Activated CD4-positive, alpha-beta T cell treated with anti-CD3 and anti-CD28 coated beads, Interleukin-2, amount 50 U/mL, for 48 hours (primary cell): ENCODE data around the gene SOS2.
"Not testable (repeated sequence)": the region's sequence is repeated elsewhere in the genome, so short reads cannot be mapped to it uniquely, and the experiment has no call there.

Experiments used
- DNase-seq, 2 experiments: peaks; one replicate each; pipeline ENCODE4 v3.0.0-alpha.2; 2020

Gene SOS2

GRCh38 chr14:50225067-50225973 is 6.1 kb downstream of the SOS2 start:
- DNase-seq: no peak

- DNase-seq: no peak
These were observed 9.2 kb downstream of the SOS2 start for GRCh38 chr14:50222055-50222613.

GRCh38 chr14:50218501-50218900 is 12.9 kb downstream of the SOS2 start:
- DNase-seq: no peak

GRCh38 chr14:50215416-50215815 is 16.0 kb downstream of the SOS2 start:
- no peak for DNase-seq

GRCh38 chr14:50213795-50214194 is 17.6 kb downstream of the SOS2 start:
- DNase-seq: no peak

- DNase-seq: no peak
These were observed 18.7 kb downstream of the SOS2 start for GRCh38 chr14:50212726-50213125.

- no peak for DNase-seq
These were observed 21.3 kb downstream of the SOS2 start for GRCh38 chr14:50210074-50210473.

GRCh38 chr14:50198499-50198898 is 32.9 kb downstream of the SOS2 start:
- DNase-seq: no peak

- DNase-seq: no peak
These were observed 39.9 kb downstream of the SOS2 start for GRCh38 chr14:50191499-50191898.

GRCh38 chr14:50186107-50186506 is 45.3 kb downstream of the SOS2 start:
- no peak for DNase-seq

- no peak for DNase-seq
These were observed 57.5 kb downstream of the SOS2 start for GRCh38 chr14:50173891-50174290.

- DNase-seq: no peak
These were observed 59.5 kb downstream of the SOS2 start for GRCh38 chr14:50171895-50172294.

GRCh38 chr14:50167381-50167780 is 64.0 kb downstream of the SOS2 start:
- not testable (repeated sequence) for DNase-seq

GRCh38 chr14:50156111-50156510 is 75.3 kb downstream of the SOS2 start:
- DNase-seq: no peak

- DNase-seq: no peak
These were observed 82.6 kb downstream of the SOS2 start for GRCh38 chr14:50148799-50149198.

GRCh38 chr14:50139192-50139591 is 92.2 kb downstream of the SOS2 start:
- DNase-seq: no peak

GRCh38 chr14:50127802-50128201 is 103.6 kb downstream of the SOS2 start:
- DNase-seq: no peak

- DNase-seq: no peak
These were observed 108.3 kb downstream of the SOS2 start for GRCh38 chr14:50123062-50123461.

GRCh38 chr14:50122291-50122690 is 109.1 kb downstream of the SOS2 start:
- DNase-seq: no peak

- DNase-seq: no peak
These were observed 109.9 kb downstream of the SOS2 start for GRCh38 chr14:50121486-50121885.

- no peak for DNase-seq
These were observed 113.9 kb downstream of the SOS2 start for GRCh38 chr14:50117456-50117855.

- no peak for DNase-seq
These were observed 114.4 kb downstream of the SOS2 start for GRCh38 chr14:50116966-50117365.

- DNase-seq: peak; percentile 97
These were observed 115.0 kb downstream of the SOS2 start, which contains the start of gene VCPKMT for GRCh38 chr14:50116181-50116956. VCPKMT (minus strand) TSS chr14:50116572; CDS start chr14:50116552, 20 bp downstream.
